GM12878 (cell line): ENCODE measurements around the gene SEPHS2. TPM values are rescaled to one million over a fixed set of nuclear protein-coding genes. Genes with fewer than 3 reads are reported as not detected.

ENCODE experiments used
- ATAC-seq: fragments of 200-7000 bp; cut with Tn5 transposase; 3 replicates; pipeline ENCODE4 v1.9.1; 2020; ENCODE audit warnings: mild to moderate bottlenecking, moderate library complexity
- BruUV-seq: library from RNA; stranded (reverse); fragments of 400-500 nt; replicated peaks from 2 replicates; lab custom pipeline; 2021; lab: Mats Ljungman, UMichigan
- CTCF ChIA-PET: fragments of 300-600 bp; sonication (Branson Sonifier 250); formaldehyde crosslinking; extraction: SDS; loops from one replicate; lab custom pipeline; 2021; ENCODE audit warnings: inconsistent platforms; lab: Yijun Ruan, JAX
- POLR2A ChIA-PET: fragments of 350-600 bp; formaldehyde crosslinking; extraction: SDS; loops from one replicate; lab custom pipeline; 2021; ENCODE audit warnings: inconsistent platforms; lab: Charles Lee
- RAD21 ChIA-PET: fragments of 300-600 bp; sonication (Branson Sonifier 250); formaldehyde crosslinking; loops from one replicate; lab custom pipeline; 2023; ENCODE audit warnings: antibody characterized with exemption; ENCODE audit not compliant: unreplicated experiment; lab: Charles Lee
- SMC1A ChIA-PET: fragments of 300-600 bp; sonication (Branson Sonifier 250); formaldehyde crosslinking; loops from one replicate; lab custom pipeline; 2023; ENCODE audit not compliant: unreplicated experiment, uncharacterized antibody; lab: Charles Lee
- DNase-seq: peaks from one replicate; pipeline ENCODE4 v3.0.0-alpha.2; 2011; ENCODE audit warnings: low read depth, low spot score
- FAIRE-seq: peaks from 3 replicates; lab custom pipeline; 2011; peaks lifted over from hg19 to GRCh38; lab: Jason Lieb, UNC
- H2AFZ ChIP-seq: 2 replicates; pipeline ENCODE4 v1.6.0; 2011; ENCODE audit warnings: low read depth, low read length, control low read depth; ENCODE audit not compliant: control insufficient read depth
- H3K27ac ChIP-seq: 2 replicates; pipeline ENCODE4 v1.5.1; 2011; ENCODE audit warnings: control low read depth; ENCODE audit not compliant: control insufficient read depth, insufficient read depth
- H3K27me3 ChIP-seq, 2 experiments: replicated peaks in 1 of 2; 2 replicates each; pipeline versions ENCODE4 v1.6.0 to v1.6.1; 2011; ENCODE audit warnings: low read length in 1 of 2; ENCODE audit not compliant: control insufficient read depth in 2 of 2, insufficient read depth in 2 of 2
- H3K36me3 ChIP-seq, 2 experiments: 2 replicates each; pipeline ENCODE4 v1.5.1; 2011; ENCODE audit warnings: low read length in 1 of 2; ENCODE audit not compliant: control insufficient read depth in 2 of 2, insufficient read depth in 2 of 2
- H3K4me1 ChIP-seq: 2 replicates; pipeline ENCODE4 v1.6.1; 2011; ENCODE audit warnings: mild to moderate bottlenecking, low read length, moderate library complexity, mixed read lengths; ENCODE audit not compliant: control insufficient read depth, insufficient read depth
- H3K4me2 ChIP-seq: 2 replicates; pipeline ENCODE4 v1.6.0; 2011; ENCODE audit warnings: control low read depth; ENCODE audit not compliant: control insufficient read depth, insufficient read depth
- H3K4me3 ChIP-seq: fragments of 200-600 bp; sonication (generic); 2 replicates; pipeline ENCODE4 v1.5.1; 2016
- H3K79me2 ChIP-seq: 2 replicates; pipeline ENCODE4 v1.6.0; 2011; ENCODE audit warnings: low read length; ENCODE audit not compliant: control insufficient read depth, insufficient read depth
- H3K9ac ChIP-seq: 2 replicates; pipeline ENCODE4 v1.8.0; 2011; ENCODE audit warnings: low read length, control low read depth, mixed read lengths; ENCODE audit not compliant: control insufficient read depth, insufficient read depth
- H3K9me3 ChIP-seq: replicated peaks from 3 replicates; pipeline ENCODE4 v1.5.1; 2011; ENCODE audit warnings: mild to moderate bottlenecking, low read length; ENCODE audit not compliant: control insufficient read depth, insufficient read depth
- H4K20me1 ChIP-seq: 2 replicates; pipeline ENCODE4 v1.6.0; 2011; ENCODE audit not compliant: control insufficient read depth, insufficient read depth
- CTCF ChIP-seq, 3 experiments: IDR thresholded peaks in 2 of 3; conservative IDR thresholded peaks in 1 of 3; 2 replicates each; pipeline ENCODE4 v1.5.1; 2011; ENCODE audit warnings: low read depth in 3 of 3, low read length in 3 of 3, mild to moderate bottlenecking in 3 of 3, control low read depth in 2 of 3, moderate library complexity in 2 of 3, inconsistent platforms in 1 of 3, mixed read lengths in 1 of 3; ENCODE audit not compliant: control insufficient read depth in 2 of 3, insufficient read depth in 1 of 3; ENCODE audit errors: extremely low read depth in 1 of 3
- HDAC2 ChIP-seq: fragments of 200-600 bp; sonication (generic); IDR thresholded peaks from 2 replicates; pipeline ENCODE4 v1.6.1; 2017
- RAD51 ChIP-seq: fragments of 450-650 bp; IDR thresholded peaks from 2 replicates; pipeline ENCODE4 v1.6.1; 2016; ENCODE audit warnings: moderate library complexity, mild to moderate bottlenecking, inconsistent platforms
- SIN3A ChIP-seq: IDR thresholded peaks from 2 replicates; pipeline ENCODE4 v1.6.1; 2012; ENCODE audit warnings: low read depth, low read length, improper control_type of control experiment
- SMARCA5 ChIP-seq: fragments of 450-650 bp; IDR thresholded peaks from 2 replicates; pipeline ENCODE4 v1.6.1; 2017; ENCODE audit warnings: mild to moderate bottlenecking
- ZNF24 ChIP-seq: fragments of 450-650 bp; IDR thresholded peaks from 2 replicates; pipeline ENCODE4 v1.6.1; 2017; ENCODE audit warnings: antibody characterized with exemption, mild to moderate bottlenecking
- ZNF622 ChIP-seq: fragments of 450-650 bp; IDR thresholded peaks from 2 replicates; pipeline ENCODE4 v1.6.1; 2017; ENCODE audit warnings: mild to moderate bottlenecking, inconsistent platforms
- WGBS: methylation state at CpG from one replicate; pipeline ENCODE4 v1.1.6; 2016; ENCODE audit warnings: low lambda C conversion rate; ENCODE audit not compliant: insufficient replicate concordance, insufficient coverage; ENCODE audit errors: missing lambda C conversion rate; 5-methylcytosine and 5-hydroxymethylcytosine counted together
- in situ Hi-C: fragments of 300-500 bp; cut with MboI; formaldehyde crosslinking; loops from 9 replicates; pipeline ENCODE4 v1.14.3; 2018; ENCODE audit warnings: mixed read lengths
- intact Hi-C: fragments of 100-400 bp; cut with micrococcal nuclease; formaldehyde crosslinking; loops from one replicate; pipeline ENCODE4 v1.14.2; 2022; ENCODE audit not compliant: unreplicated experiment
- polyA plus RNA-seq, 11 experiments: library from polyadenylated mRNA; depleted of rRNA in 4 of 11; unstranded in 6 of 11; stranded (reverse) in 5 of 11; fragments of >200 nt; fragmentation: Nextera tagmentation in 4 of 11; fragmentation: Illumina TruSeq in 1 of 11; extraction: Ambion mirVana in 4 of 11; extraction: Trizol in 1 of 11; gene quantifications; 1 replicate in 1 of 11; 2 replicates in 10 of 11; pipeline versions ENCODE4 v1.2.1 to v1.2.3, GENCODE V29; 2011 to 2016; ENCODE audit warnings: inconsistent platforms in 2 of 11, missing spikeins in 2 of 11, low read depth in 1 of 11
- total RNA-seq, 4 experiments: library from RNA; depleted of rRNA in 3 of 4; stranded (reverse); fragments of >200 nt in 3 of 4; fragmentation: Illumina TruSeq in 1 of 4; extraction: Trizol in 1 of 4; gene quantifications; 2 replicates each; pipeline versions ENCODE4 v1.2.1 to v1.2.3, GENCODE V29; 2013 to 2021
- TF ChIP-seq, protein P1 (sequence below): fragments of 450-650 bp; IDR thresholded peaks from 2 replicates; pipeline ENCODE4 v1.6.1; 2017; ENCODE audit warnings: borderline replicate concordance

The SEPHS2 gene
- total and polyA plus RNA-seq, 10 of the 15 experiments (the other 5 are each of a cell fraction or from before 2014, with no cell fraction given): 21.6 to 99.8 (median 72.9) TPM

DNA sequence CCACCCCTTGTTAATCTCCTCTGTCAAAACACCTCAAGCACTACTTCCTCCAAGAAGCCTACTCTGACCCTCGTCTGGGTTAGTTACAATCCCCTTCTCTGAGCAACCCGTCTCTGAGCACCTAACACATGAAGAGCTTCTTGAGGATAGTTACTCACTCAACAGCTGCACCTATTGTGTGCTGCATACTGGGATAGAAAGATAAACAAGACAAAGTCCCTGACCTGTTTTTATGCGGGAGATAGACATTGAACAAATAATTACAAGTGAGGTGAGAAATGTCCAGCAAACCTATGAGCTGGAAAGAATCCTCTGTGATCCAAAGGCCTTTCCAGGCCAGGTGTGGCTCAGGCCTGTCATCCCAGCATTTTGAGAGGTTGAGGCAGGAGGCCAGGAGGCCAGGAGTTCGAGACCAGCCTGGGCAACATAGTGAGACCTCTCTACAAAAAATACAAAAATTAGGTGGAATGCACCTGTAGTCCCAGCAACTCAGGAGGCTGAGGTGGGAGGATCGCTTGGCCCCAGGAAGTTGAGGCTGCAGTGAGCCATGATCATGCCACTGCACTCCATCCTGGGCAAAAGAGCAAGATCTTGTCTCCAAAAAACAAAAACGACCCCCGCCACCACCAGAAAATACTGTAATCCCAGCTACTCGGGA is 43.8 kb downstream of the SEPHS2 start (continued):
- TF ChIP-seq CTCF (IDR thresholded peaks at IDR 0.05 in 2 of 3, conservative IDR thresholded peaks at IDR 0.05 in 1 of 3; ENCODE audit: control insufficient read depth in 2 of 3, extremely low read depth in 1 of 3, insufficient read depth in 1 of 3, low read depth in 3 of 3, low read length in 3 of 3) (no peak), HDAC2 (no peak), ZNF622 (no peak), ZNF24 (no peak), RAD51 (no peak), SIN3A (no peak)
- TF ChIP-seq, all 136 proteins: peak for 0

DNA sequence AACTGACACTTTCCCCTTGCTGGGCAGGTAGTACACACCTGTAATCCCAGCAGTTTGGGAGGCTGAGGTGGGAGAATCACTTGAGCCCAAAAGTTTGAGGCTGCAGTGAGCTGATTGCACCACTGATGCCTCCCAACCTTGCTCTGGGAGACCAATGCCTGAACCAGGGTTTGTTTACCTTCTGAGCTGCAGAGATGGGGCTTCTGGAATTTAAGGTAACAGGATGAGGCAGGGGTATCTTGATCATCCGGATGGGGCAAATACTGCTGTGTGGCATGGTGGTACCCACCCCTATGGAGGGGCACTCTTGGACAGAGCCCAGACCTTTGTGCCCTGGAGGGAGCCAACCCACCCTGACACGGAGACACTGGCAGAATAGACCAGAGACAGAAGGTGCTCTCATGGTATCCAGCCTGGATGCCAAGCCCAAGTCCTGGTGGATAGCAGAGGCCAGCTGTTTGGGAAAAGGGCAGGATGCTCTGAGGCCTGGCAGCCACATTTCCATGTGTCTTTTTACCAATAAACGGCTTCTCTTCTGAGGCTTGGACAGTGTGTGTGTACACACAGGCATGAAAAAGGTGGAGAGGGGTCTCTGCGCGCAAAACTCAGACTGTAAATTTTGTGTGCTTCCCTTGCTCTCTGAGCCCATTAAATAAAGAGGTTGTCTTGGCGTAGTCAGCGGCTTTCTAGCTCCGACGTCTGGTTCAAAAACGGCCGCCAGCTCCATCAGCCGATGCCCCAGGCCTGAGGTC is 46.1 kb downstream of the SEPHS2 start:
- WGBS: 25% methylated on average over 12 of the region's 12 CpGs
- in situ Hi-C loops: no loop called here
- no peak overlapping the region for H3K27ac ChIP-seq
- no peaks in the 10 kb centered on the region for H3K9me3 ChIP-seq
- no peaks in the 10 kb centered on the region for H4K20me1 ChIP-seq
- ChIA-PET RAD21 (interaction anchor here (1.3 to 2.4 kb wide), 4 partner anchors 9 to 28 kb away, joined by 4 to 10 read pairs (median 8); partner anchors contain the start of gene SEPTIN1), CTCF (interaction anchor here (1.2 to 1.8 kb wide), 4 partner anchors 9 to 294 kb away, joined by 3 to 6 read pairs (median 3); partner anchors contain the start of gene ZNF771), SMC1A (interaction anchor here (1.1 to 2.2 kb wide), 4 partner anchors 9 to 29 kb away, joined by 3 to 6 read pairs (median 4); partner anchors contain the start of genes SEPTIN1 and TBC1D10B), POLR2A (interaction anchor here (0.6 to 2.1 kb wide), 2 partner anchors 10 to 167 kb away, joined by 3 to 5 read pairs; no protein-coding TSS in a partner anchor)
- H3K4me1 ChIP-seq: peaks cover 13% of the 10 kb centered on the region
- H2AFZ ChIP-seq: peak overlapping the region; percentile 83
- DNase-seq: no peak
- intact Hi-C loops: no loop called here
- no TSS peak for BruUV-seq
- ATAC-seq: no peak
- H3K36me3 ChIP-seq: peaks cover 0 to 2% of the 10 kb centered on the region in 2 experiments; a peak in 3 of 4 replicates
- no peak for FAIRE-seq
- 0 out of 2 replicates have a peak, but pooled peaks have one; percentile 37 for TF ChIP-seq SMARCA5
- TF ChIP-seq, protein P1, sequence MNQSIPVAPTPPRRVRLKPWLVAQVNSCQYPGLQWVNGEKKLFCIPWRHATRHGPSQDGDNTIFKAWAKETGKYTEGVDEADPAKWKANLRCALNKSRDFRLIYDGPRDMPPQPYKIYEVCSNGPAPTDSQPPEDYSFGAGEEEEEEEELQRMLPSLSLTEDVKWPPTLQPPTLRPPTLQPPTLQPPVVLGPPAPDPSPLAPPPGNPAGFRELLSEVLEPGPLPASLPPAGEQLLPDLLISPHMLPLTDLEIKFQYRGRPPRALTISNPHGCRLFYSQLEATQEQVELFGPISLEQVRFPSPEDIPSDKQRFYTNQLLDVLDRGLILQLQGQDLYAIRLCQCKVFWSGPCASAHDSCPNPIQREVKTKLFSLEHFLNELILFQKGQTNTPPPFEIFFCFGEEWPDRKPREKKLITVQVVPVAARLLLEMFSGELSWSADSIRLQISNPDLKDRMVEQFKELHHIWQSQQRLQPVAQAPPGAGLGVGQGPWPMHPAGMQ: no peak
- H3K4me2 ChIP-seq: peak overlapping the region; percentile 85
- no peaks in the 10 kb centered on the region; a peak in 1 of 4 replicates for H3K27me3 ChIP-seq
- H3K9ac ChIP-seq: peak overlapping the region; percentile 78; the same call in 1 of the 2 replicates
- peaks cover 5% of the 10 kb centered on the region for H3K79me2 ChIP-seq
- H3K4me3 ChIP-seq: peak overlapping the region; percentile 76
